ENCODE measurements around the gene ARRDC1. TPM values are rescaled to one million over a fixed set of nuclear protein-coding genes. Genes with fewer than 3 reads are reported as not detected.
A peak's percentile ranks its signal among the peaks of the same experiment; 100 is the strongest.

The ARRDC1 gene
- total RNA-seq, 4 donors from 2014 or later: 79.2 to 143 (median 85.8) TPM

GRCh38 chr9:137630126-137630525, 24.6 kb downstream of the ARRDC1 start:
- no peak overlapping the region for H3K27ac ChIP-seq

GRCh38 chr9:137630679-137631078, 25.2 kb downstream of the ARRDC1 start:
- peaks cover 47% of the 10 kb centered on the region for H3K4me1 ChIP-seq

More at GRCh38 chr9:137630126-137630525, 24.6 kb downstream of the ARRDC1 start:
- WGBS: 47% methylated on average over 1 of the region's 1 CpG
- peaks cover 47% of the 10 kb centered on the region for H3K4me1 ChIP-seq
- TF ChIP-seq POLR2AphosphoS5 (IDR thresholded peaks at IDR 0.05) (no peak), EP300 (IDR thresholded peaks at IDR 0.05) (no peak), POLR2A (IDR thresholded peaks at IDR 0.05) (no peak)
- TF ChIP-seq, protein P1, sequence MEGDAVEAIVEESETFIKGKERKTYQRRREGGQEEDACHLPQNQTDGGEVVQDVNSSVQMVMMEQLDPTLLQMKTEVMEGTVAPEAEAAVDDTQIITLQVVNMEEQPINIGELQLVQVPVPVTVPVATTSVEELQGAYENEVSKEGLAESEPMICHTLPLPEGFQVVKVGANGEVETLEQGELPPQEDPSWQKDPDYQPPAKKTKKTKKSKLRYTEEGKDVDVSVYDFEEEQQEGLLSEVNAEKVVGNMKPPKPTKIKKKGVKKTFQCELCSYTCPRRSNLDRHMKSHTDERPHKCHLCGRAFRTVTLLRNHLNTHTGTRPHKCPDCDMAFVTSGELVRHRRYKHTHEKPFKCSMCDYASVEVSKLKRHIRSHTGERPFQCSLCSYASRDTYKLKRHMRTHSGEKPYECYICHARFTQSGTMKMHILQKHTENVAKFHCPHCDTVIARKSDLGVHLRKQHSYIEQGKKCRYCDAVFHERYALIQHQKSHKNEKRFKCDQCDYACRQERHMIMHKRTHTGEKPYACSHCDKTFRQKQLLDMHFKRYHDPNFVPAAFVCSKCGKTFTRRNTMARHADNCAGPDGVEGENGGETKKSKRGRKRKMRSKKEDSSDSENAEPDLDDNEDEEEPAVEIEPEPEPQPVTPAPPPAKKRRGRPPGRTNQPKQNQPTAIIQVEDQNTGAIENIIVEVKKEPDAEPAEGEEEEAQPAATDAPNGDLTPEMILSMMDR (IDR thresholded peaks at IDR 0.05): no peak
- DNase-seq (ENCODE audit: low spot score in 2 of 2): no peak
- no peak overlapping the region for H3K4me3 ChIP-seq
- no peaks in the 10 kb centered on the region for H3K27me3 ChIP-seq
- no peaks in the 10 kb centered on the region for H3K9me3 ChIP-seq
- H3K36me3 ChIP-seq: no peaks in the 10 kb centered on the region

DNA sequence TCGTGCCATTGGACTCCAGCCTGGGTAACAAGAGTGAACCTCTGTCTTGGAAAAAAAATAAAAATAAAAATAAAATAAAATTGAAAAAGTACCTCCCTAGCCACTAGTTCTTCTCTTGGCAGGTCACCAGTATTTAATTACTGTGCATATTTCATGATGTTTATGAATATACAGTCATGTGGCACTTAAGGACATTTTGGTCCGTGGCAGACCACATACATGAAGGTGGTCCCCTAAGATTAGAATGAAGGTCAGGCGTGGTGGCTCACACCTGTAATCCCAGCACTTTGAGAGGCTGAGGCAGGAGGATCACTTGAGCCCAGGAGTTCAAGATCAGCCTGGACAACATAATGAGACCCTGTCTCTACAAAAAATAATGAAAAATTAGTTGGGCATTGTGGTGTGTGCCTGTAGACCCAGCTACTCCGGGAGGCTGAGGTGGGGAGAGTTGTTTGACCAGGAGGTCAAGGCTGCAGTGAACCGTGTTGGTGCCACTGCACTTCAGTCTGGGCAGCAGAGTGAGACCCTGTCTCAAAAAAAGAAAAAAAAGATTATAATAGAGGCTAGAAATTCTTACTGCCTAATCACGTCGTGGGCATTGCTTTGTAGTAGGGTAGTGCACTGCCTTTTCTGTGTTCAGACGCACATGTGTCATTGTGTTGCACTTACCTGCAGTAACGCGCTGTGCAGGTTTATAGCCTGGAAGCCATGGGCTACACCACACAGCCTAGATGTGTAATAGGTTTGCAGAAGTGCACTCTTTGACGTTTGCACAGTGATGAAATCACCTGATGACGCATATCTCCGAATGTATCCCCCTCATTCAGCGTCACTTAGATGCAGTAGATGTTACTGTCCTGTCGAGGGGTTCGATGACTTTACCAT, 26.1 kb downstream of the ARRDC1 start:
- TF ChIP-seq POLR2AphosphoS5 (IDR thresholded peaks at IDR 0.05) (no peak), EP300 (IDR thresholded peaks at IDR 0.05) (no peak), POLR2A (IDR thresholded peaks at IDR 0.05) (no peak)
- TF ChIP-seq, protein P1 (IDR thresholded peaks at IDR 0.05): no peak
- H3K27ac ChIP-seq: no peak overlapping the region
- peaks cover 47% of the 10 kb centered on the region for H3K4me1 ChIP-seq
- WGBS: 90% methylated on average over 16 of the region's 16 CpGs
- no peaks in the 10 kb centered on the region for H3K36me3 ChIP-seq
- no peak overlapping the region for H3K4me3 ChIP-seq
- DNase-seq (ENCODE audit: low spot score in 2 of 2): no peak
- no peaks in the 10 kb centered on the region for H3K27me3 ChIP-seq
- no peaks in the 10 kb centered on the region for H3K9me3 ChIP-seq

More at GRCh38 chr9:137630679-137631078, 25.2 kb downstream of the ARRDC1 start:
- H3K27me3 ChIP-seq: no peaks in the 10 kb centered on the region
- DNase-seq (ENCODE audit: low spot score in 2 of 2): no peak
- no peak for TF ChIP-seq POLR2A (IDR thresholded peaks at IDR 0.05)
- no peak for TF ChIP-seq EP300 (IDR thresholded peaks at IDR 0.05)
- TF ChIP-seq, protein P1 (IDR thresholded peaks at IDR 0.05): no peak
- no peak for TF ChIP-seq POLR2AphosphoS5 (IDR thresholded peaks at IDR 0.05)
- H3K9me3 ChIP-seq: no peaks in the 10 kb centered on the region
- H3K4me3 ChIP-seq: no peak overlapping the region
- H3K36me3 ChIP-seq: no peaks in the 10 kb centered on the region
- H3K27ac ChIP-seq: no peak overlapping the region
- WGBS: 74% methylated on average over 4 of the region's 4 CpGs

GRCh38 chr9:137632230-137633161, 27.0 kb downstream of the ARRDC1 start:
- WGBS: 73% methylated on average over 18 of the region's 23 CpGs

More at GRCh38 chr9:137632230-137633161, 27.0 kb downstream of the ARRDC1 start:
- Histone ChIP-seq H3K36me3 (no peaks in the 10 kb centered on the region), H3K9me3 (no peaks in the 10 kb centered on the region), H3K27me3 (no peaks in the 10 kb centered on the region), H3K27ac (peak overlapping the region; percentile 10), H3K4me1 (peaks cover 47% of the 10 kb centered on the region), H3K4me3 (no peak overlapping the region)
- DNase-seq (ENCODE audit: low spot score in 2 of 2): no peak
- TF ChIP-seq POLR2AphosphoS5 (IDR thresholded peaks at IDR 0.05): no peak
- TF ChIP-seq EP300 (IDR thresholded peaks at IDR 0.05): no peak
- TF ChIP-seq, protein P1 (IDR thresholded peaks at IDR 0.05): no peak
- no peak for TF ChIP-seq POLR2A (IDR thresholded peaks at IDR 0.05)
